Stimulated activated CD8-positive, alpha-beta memory T cell treated with anti-CD3 and anti-CD28 coated beads, Interleukin-15, amount 100 ng/mL, for 48 hours (primary cell): Measurements from ENCODE around the gene SPINK8.
"Not testable (repeated sequence)": the region's sequence is repeated elsewhere in the genome, so short reads cannot be mapped to it uniquely, and the experiment has no call there.

Source experiments
- DNase-seq, 2 donors: peaks; one replicate each; pipeline ENCODE4 v3.0.0-alpha.2; 2020; ENCODE audit warnings: low read depth in 2 of 2

SPINK8 gene

DNA sequence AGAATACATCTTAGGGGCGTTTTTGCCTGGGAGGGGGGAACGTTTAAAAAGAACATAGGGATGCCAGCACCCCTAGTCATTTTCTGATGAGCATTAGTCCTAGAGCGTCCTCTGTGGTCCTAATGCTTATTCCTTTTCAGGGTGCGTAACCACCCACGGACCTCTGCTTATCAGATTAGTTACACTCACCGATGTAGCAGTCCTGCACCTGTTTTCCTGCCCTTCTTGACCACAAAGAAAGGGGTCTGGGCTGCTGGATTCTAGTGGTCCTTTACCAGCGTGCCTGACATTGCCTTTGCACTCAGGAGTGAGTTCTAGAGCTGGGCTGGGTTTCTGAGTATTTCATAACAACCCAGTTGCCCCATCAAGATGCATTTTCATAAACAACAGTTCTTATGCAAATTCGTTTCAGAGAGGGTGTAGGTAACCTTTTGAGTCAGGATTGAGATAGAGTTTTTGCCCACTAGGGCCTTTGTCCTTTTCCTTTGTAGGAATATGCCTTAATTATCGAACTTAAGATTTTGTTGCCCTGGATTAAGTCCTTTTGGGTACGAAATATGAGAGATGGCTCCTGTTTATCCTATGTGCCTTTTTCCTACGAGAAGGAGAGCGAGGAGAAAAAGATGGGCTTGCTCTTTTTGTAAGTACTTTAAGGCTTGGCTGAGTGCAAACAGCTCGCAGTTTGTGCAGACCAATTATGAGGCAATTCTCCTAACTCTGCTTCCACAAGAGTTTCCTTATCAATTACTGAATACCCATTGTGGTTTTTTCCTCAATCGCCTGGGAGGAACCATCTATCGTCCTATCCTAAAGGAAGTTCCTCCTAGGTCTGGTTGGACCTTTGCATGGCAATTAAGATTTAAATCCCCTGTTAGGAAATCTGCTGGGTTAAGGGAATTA lies at the start of gene SPINK8:
SPINK8 (minus strand) TSS at position 316 of the 900 bp plus-strand sequence. CDS start 5,320 bp downstream, outside the sequence.
- DNase-seq, result not testable (repeated sequence)

DNA sequence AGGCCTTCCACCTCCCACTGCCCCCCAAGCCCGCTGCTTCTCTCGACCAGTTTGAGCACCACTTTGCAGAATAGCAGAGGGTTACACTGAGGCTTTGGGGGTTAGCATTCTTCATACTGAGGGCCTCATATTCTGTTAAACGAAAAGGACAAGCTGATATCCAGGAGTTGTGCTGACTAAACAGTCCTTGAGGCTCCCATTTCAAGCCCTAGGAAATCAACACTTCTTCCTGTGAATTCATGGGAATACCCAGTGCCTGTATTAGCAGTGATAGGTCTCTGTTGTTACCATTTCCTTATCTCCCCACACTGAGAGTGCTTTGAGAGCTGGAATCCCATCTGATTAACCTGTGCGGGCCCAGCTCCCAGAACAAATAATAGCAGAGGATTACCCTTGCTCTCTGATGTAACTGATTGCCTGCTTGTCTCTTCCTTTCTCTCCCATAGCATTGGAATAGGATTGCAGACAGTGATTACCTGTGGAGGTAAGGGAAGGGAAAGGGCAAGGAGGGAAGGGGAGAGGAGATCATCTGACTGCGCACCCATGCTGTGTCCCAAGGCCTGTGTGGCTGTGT lies 39.5 kb upstream of the SPINK8 start:
- no peak for DNase-seq

DNA sequence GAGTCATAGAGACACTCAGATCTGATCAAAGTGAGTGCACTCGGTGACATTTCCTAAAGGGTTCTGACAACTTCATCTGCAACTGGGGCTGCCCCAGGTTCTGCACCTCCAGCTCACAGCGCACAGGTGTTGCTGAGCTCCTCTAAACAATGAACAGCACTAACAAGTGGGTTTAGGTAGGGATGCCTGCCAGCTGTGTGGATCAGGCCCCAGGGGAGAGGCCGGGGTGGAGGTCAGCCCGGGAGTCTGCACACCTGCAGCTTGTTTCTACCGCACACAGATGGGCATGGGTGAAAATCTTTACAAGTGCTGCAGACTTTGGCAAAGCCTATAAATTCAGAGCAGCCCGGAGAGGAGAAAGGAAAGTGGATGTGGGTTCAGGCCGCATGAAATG lies 38.9 kb upstream of the SPINK8 start:
- DNase-seq, result no peak

GRCh38 chr3:48371651-48372376 lies 38.4 kb upstream of the SPINK8 start, which contains the start of gene FBXW12:
Gene FBXW12, plus strand, starts transcription at chr3:48372219. Its CDS starts 549 bp downstream, at chr3:48372768.
- DNase-seq, result no peak

DNA sequence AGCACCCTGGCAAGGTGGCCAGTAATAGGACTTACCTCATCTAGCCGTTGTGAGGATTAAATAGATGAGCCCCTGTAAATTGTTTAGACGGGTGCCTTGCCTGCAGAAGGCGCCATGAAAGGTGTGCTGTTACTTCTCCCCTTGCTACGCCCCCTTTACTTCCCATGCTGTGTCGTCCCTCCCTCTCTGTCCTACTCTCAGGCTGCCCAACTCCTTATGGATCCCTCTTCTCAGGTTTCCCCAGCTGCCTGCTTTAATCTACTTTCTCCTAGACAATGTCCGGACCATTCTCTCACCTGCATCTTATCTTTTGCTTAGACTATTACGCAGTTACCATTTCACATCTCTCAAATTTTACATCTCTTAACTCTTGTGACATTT lies 36.9 kb upstream of the SPINK8 start:
- no peak for DNase-seq

GRCh38 chr3:48369693-48370332 lies 36.4 kb upstream of the SPINK8 start:
- DNase-seq, result no peak

- no peak for DNase-seq
These were observed 33.7 kb upstream of the SPINK8 start for GRCh38 chr3:48367201-48367600.

- DNase-seq, result no peak
These were observed 31.4 kb upstream of the SPINK8 start for GRCh38 chr3:48364840-48365239.

DNA sequence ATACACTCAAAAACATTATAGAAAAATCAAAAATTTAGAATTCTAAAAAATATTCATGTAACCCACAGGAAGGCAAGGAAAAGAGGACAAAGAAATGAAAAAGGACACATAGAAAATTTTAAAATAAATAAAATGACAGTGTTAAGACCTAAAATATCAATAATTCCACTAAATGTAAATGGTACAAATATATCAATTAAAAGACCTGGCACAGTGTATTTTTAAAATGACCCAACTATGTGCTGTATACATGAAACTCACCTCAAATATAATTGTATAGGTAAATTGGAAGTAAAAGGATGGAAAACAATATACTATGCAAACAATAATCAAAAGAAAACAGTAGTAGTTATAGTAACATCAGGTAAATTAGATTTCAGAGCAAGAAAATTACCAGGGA lies 28.5 kb upstream of the SPINK8 start:
- no peak for DNase-seq

DNA sequence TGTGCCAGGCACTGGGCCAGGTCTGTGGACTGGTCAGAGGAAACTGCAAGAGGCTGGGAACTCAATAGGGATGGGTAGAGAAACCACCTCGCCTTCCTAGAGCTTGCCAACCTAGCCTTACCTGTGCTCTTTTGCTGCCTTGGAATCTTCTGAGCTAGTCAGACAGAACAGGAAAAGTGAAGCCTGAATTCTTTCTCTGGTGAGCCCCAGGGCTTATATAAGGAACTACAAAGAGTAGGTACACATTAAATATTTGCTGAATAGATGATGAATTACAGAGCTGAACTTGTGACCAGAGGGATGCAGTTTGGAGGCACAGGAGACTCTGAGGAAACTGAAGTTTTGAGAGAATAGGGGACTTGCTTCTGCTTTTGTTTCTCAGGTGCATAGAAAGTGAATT lies 23.0 kb upstream of the SPINK8 start:
- no peak for DNase-seq

DNA sequence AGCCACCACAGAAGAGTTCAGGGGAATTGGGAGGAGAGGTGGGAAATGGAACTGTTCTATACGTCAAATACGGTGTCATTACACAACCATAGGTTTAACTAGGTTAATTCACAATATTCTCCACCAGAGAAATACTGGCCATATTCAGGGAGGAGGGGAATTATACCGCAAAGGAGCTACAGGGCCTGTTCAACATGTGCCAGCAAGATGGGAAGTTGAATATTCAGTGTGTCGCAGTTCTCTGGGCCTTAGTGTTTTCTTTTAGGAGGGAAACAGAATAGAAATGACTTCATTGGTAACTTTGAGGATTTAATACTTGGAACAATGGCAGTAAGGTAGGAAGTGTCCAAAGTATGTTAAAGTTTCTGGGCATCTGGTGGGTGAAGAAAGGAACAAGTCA lies 20.5 kb upstream of the SPINK8 start:
- DNase-seq, result no peak

DNA sequence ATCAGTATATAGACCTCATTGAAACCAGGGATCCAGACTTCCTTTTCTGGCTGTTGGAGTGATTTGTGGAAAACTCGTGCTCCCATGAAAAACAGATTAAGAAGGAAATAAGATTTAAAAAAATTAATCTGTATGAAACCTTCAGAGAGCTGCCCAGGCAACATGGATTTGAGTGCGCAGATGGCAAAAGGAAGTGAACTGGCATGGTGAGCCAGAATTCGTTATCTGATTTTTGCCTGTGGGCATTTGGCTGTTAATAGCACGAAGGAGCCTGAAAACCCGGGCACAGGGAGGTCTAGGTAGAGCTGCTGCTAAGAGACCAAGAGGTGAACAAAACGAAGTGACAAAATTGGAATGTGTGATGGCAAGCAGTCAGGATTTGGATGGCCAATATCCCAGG lies 19.1 kb upstream of the SPINK8 start:
- no peak for DNase-seq

- DNase-seq, result no peak
These were observed 14.0 kb upstream of the SPINK8 start for GRCh38 chr3:48347500-48347899.

- DNase-seq, result no peak
These were observed 12.6 kb upstream of the SPINK8 start for GRCh38 chr3:48345946-48346572.

DNA sequence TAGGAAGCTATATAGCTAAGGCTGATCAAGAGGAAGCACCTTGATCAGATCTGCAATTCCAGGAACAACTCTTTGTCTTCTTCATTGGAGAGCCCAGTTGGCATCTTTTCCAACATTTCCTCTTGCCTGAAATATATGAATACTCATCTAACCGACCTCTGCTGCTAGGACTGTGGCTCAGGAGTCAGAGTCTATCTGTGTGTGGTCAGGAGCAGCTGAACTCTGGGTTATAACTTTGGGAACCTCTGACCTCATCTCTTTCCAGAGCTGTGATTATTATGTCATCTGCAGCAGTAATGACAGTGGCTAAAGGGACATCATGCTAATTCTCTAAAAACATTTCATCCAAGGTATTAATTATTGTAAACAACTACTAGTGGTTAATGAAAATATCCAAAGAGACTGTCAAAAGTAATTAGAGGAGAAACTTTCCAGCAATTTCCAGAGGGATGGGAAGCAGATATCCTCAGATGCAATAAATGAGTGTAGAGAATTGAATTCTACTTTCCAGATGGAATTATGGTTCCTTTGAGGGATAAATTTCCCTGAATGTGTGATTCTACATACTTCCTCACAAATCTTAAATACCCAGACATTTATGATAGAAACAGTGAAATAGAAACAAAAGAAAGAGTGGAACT lies 11.5 kb upstream of the SPINK8 start:
- DNase-seq, result no peak

DNA sequence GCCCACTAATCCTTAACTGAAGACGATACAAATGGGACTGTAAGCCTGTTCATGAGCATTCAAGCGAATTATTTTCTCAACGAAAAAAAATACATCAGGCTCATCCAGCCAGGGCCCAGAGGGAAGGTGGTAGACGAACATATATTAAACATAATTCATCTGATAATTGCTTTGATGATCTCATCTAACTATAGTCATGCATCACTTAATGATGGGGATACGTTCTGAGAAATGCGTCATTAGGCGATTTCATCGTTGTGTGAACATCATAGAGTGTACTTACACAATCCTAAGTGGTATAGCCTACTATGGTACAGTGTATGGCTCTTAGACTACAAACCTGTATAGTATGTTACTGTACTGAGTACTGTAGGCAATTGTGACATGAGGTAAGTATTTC lies 10.0 kb upstream of the SPINK8 start:
- DNase-seq, result no peak

- DNase-seq, result no peak
These were observed 5.2 kb upstream of the SPINK8 start for GRCh38 chr3:48338635-48339034.

- DNase-seq, result not testable (repeated sequence)
These were observed 4.1 kb upstream of the SPINK8 start for GRCh38 chr3:48337536-48337935.

DNA sequence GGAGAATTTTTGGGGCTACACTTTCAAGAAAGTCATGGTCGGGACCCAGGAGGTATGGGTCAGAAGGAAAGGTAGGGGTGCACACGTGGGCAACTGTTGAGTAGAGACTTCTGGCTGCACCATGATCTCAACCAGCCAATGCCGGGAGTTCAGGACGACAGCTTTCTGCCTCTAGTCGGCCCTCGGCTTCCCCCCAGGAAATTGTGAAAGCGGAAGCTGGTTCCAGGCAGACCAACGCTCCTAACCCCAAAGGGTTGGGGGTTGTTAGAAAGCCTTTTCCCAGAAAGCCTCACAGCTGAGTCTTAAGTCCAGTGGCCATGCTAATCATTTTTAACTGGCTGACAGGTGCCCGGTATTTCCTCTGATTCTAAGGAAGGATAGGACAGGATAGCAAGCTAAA lies 1.8 kb upstream of the SPINK8 start:
- not testable (repeated sequence) for DNase-seq

DNA sequence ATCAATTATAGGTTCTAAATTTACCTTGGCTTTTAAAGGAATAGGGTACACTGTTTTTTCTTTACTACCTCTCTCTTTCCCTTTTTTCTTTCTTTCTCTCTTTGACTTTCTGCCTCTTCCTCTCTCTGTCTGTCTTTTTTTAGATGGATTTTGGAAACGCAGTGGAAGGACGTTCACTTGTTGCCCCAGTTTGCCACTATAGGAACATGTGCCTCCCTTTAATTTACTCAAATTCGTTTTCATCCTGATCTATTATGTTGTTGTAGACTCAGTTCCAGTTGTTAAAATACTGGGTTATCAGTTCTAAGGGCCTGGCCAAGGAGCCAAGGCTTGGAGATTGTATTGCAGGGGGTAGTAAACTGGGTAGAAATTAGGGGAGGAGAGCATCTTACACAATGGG lies 1.1 kb upstream of the SPINK8 start:
- no peak for DNase-seq
